ENCODE data around the gene RDH13. TPM values are rescaled to one million over a fixed set of nuclear protein-coding genes. Genes with fewer than 3 reads are reported as not detected.
"Not testable (repeated sequence)": the region's sequence is repeated elsewhere in the genome, so short reads cannot be mapped to it uniquely, and the experiment has no call there.

The RDH13 gene
- total RNA-seq, 1 experiment from 2014 or later: 25.8 TPM

- no TSS peak for BruUV-seq (replicated peaks)
- ChIA-PET POLR2A (no interaction called here), CTCF (interaction anchor here (1.0 to 1.2 kb wide), 2 partner anchors 8 to 11 kb away, joined by 4 to 5 read pairs; no protein-coding TSS in a partner anchor)
- no peaks in the 10 kb centered on the region for H3K9me3 Mint-ChIP-seq (ENCODE audit: unreplicated experiment)
- DNase-seq (ENCODE audit: unreplicated experiment): no peak
- no peaks in the 10 kb centered on the region for H3K4me1 Mint-ChIP-seq (ENCODE audit: insufficient read depth, unreplicated experiment)
- H3K27ac Mint-ChIP-seq (ENCODE audit: low read depth, unreplicated experiment): no peak overlapping the region
- intact Hi-C loops (cut with micrococcal nuclease): no loop called here
- TF ChIP-seq, protein P1, sequence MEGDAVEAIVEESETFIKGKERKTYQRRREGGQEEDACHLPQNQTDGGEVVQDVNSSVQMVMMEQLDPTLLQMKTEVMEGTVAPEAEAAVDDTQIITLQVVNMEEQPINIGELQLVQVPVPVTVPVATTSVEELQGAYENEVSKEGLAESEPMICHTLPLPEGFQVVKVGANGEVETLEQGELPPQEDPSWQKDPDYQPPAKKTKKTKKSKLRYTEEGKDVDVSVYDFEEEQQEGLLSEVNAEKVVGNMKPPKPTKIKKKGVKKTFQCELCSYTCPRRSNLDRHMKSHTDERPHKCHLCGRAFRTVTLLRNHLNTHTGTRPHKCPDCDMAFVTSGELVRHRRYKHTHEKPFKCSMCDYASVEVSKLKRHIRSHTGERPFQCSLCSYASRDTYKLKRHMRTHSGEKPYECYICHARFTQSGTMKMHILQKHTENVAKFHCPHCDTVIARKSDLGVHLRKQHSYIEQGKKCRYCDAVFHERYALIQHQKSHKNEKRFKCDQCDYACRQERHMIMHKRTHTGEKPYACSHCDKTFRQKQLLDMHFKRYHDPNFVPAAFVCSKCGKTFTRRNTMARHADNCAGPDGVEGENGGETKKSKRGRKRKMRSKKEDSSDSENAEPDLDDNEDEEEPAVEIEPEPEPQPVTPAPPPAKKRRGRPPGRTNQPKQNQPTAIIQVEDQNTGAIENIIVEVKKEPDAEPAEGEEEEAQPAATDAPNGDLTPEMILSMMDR (IDR thresholded peaks at IDR 0.05; ENCODE audit: unreplicated experiment): no peak
- H3K4me3 Mint-ChIP-seq (ENCODE audit: unreplicated experiment): no peak overlapping the region
- no peaks in the 10 kb centered on the region for H3K27me3 Mint-ChIP-seq (ENCODE audit: insufficient read depth, unreplicated experiment)
- peaks cover 8% of the 10 kb centered on the region for H3K36me3 Mint-ChIP-seq (ENCODE audit: insufficient read depth, unreplicated experiment)
Measured at GRCh38 chr19:55036058-55036457, 26.9 kb downstream of the RDH13 start.

- Mint-ChIP-seq H3K36me3 (ENCODE audit: insufficient read depth, unreplicated experiment) (peaks cover 8% of the 10 kb centered on the region), H3K4me1 (ENCODE audit: insufficient read depth, unreplicated experiment) (no peaks in the 10 kb centered on the region), H3K27me3 (ENCODE audit: insufficient read depth, unreplicated experiment) (no peaks in the 10 kb centered on the region), H3K4me3 (ENCODE audit: unreplicated experiment) (no peak overlapping the region), H3K9me3 (ENCODE audit: unreplicated experiment) (no peaks in the 10 kb centered on the region), H3K27ac (ENCODE audit: low read depth, unreplicated experiment) (no peak overlapping the region)
- no TSS peak for BruUV-seq (replicated peaks)
- no peak for DNase-seq (ENCODE audit: unreplicated experiment)
- CTCF ChIA-PET: no interaction called here
- POLR2A ChIA-PET: no interaction called here
- TF ChIP-seq, protein P1 (IDR thresholded peaks at IDR 0.05; ENCODE audit: unreplicated experiment): no peak
- intact Hi-C loops (cut with micrococcal nuclease): no loop called here
Measured at GRCh38 chr19:55034751-55035150, 28.2 kb downstream of the RDH13 start.

- H3K4me1 Mint-ChIP-seq (ENCODE audit: insufficient read depth, unreplicated experiment); POLR2A ChIA-PET; CTCF ChIA-PET; H3K4me3 Mint-ChIP-seq (ENCODE audit: unreplicated experiment); intact Hi-C loops (cut with micrococcal nuclease); BruUV-seq (replicated peaks); H3K36me3 Mint-ChIP-seq (ENCODE audit: insufficient read depth, unreplicated experiment); H3K27me3 Mint-ChIP-seq (ENCODE audit: insufficient read depth, unreplicated experiment); H3K27ac Mint-ChIP-seq (ENCODE audit: low read depth, unreplicated experiment); H3K9me3 Mint-ChIP-seq (ENCODE audit: unreplicated experiment); DNase-seq (ENCODE audit: unreplicated experiment): not testable (repeated sequence)
Measured at GRCh38 chr19:55032976-55033643, 29.8 kb downstream of the RDH13 start.

- no peaks in the 10 kb centered on the region for H3K27me3 Mint-ChIP-seq (ENCODE audit: insufficient read depth, unreplicated experiment)
- H3K4me1 Mint-ChIP-seq (ENCODE audit: insufficient read depth, unreplicated experiment): no peaks in the 10 kb centered on the region
- H3K9me3 Mint-ChIP-seq (ENCODE audit: unreplicated experiment): no peaks in the 10 kb centered on the region
- no peak overlapping the region for H3K27ac Mint-ChIP-seq (ENCODE audit: low read depth, unreplicated experiment)
- ChIA-PET CTCF (interaction anchor here (0.5 to 0.9 kb wide), 2 partner anchors 13 to 330 kb away, joined by 3 read pairs; no protein-coding TSS in a partner anchor), POLR2A (no interaction called here)
- no TSS peak for BruUV-seq (replicated peaks)
- no peak overlapping the region for H3K4me3 Mint-ChIP-seq (ENCODE audit: unreplicated experiment)
- no peaks in the 10 kb centered on the region for H3K36me3 Mint-ChIP-seq (ENCODE audit: insufficient read depth, unreplicated experiment)
- DNase-seq (ENCODE audit: unreplicated experiment): no peak
- intact Hi-C loops (cut with micrococcal nuclease): no loop called here
- TF ChIP-seq, protein P1 (IDR thresholded peaks at IDR 0.05; ENCODE audit: unreplicated experiment): no peak
Measured at GRCh38 chr19:55032170-55032800, 30.7 kb downstream of the RDH13 start.
